ENCODE results near the gene ZFP36L1. TPM values are rescaled to one million over a fixed set of nuclear protein-coding genes. Genes with fewer than 3 reads are reported as not detected.

Gene ZFP36L1
- total and polyA plus RNA-seq, 2 of the 13 experiments (the other 11 are each of a cell fraction or from before 2014, with no cell fraction given): 7.4 to 10.2 TPM

GRCh38 chr14:68792979-68793733 is at the start of gene ZFP36L1 (continued):
- TF ChIP-seq ZNF224 (CRISPR knock-in tag; IDR thresholded peaks at IDR 0.05): no peak
- no peak for TF ChIP-seq MTA3 (CRISPR knock-in tag; IDR thresholded peaks at IDR 0.05)
- no peak for TF ChIP-seq ZNF407 (CRISPR knock-in tag; IDR thresholded peaks at IDR 0.05; ENCODE audit: not compliant biosample characterization)
- peak; percentile 42; the same call in 1 of the 2 replicates for TF ChIP-seq ZFX (CRISPR knock-in tag; IDR thresholded peaks at IDR 0.05; ENCODE audit: low read depth)
- TF ChIP-seq ELF4 (CRISPR knock-in tag; IDR thresholded peaks at IDR 0.05; ENCODE audit: borderline replicate concordance): no peak
- TF ChIP-seq ZNF770 (CRISPR knock-in tag; IDR thresholded peaks at IDR 0.05): 0 out of 2 replicates have a peak, but pooled peaks have one; percentile 27
- TF ChIP-seq SP4 (CRISPR knock-in tag; IDR thresholded peaks at IDR 0.05): no peak
- TF ChIP-seq MLX (CRISPR knock-in tag; IDR thresholded peaks at IDR 0.05): no peak
- no peak for TF ChIP-seq ZNF546 (CRISPR knock-in tag; conservative IDR thresholded peaks at IDR 0.05)
- TF ChIP-seq SALL2 (CRISPR knock-in tag; IDR thresholded peaks at IDR 0.05): no peak
- TF ChIP-seq HDAC2 (CRISPR knock-in tag; IDR thresholded peaks at IDR 0.05): no peak; the same call in 1 of the 2 replicates
- TF ChIP-seq ZSCAN29 (CRISPR knock-in tag; conservative IDR thresholded peaks at IDR 0.05): no peak
- no peak for TF ChIP-seq PCBP1 (IDR thresholded peaks at IDR 0.05; ENCODE audit: borderline replicate concordance, low read depth, low read length)
- TF ChIP-seq IRF9 (CRISPR knock-in tag; IDR thresholded peaks at IDR 0.05; ENCODE audit: borderline replicate concordance): no peak
- no peak for TF ChIP-seq GMEB1 (CRISPR knock-in tag; IDR thresholded peaks at IDR 0.05; ENCODE audit: borderline replicate concordance)

Data from HepG2 (cell line).